H1 (cell line): Measurements from ENCODE around the gene TMEM238. TPM values are rescaled to one million over a fixed set of nuclear protein-coding genes. Genes with fewer than 3 reads are reported as not detected.
"Not testable (repeated sequence)": the region's sequence is repeated elsewhere in the genome, so short reads cannot be mapped to it uniquely, and the experiment has no call there.

Experiments used
- CTCF ChIA-PET: fragments of 300-600 bp; sonication (Branson Sonifier 250); formaldehyde crosslinking; loops from one replicate; lab custom pipeline; 2021; ENCODE audit not compliant: partially characterized antibody; lab: Charles Lee
- POLR2A ChIA-PET: fragments of 300-600 bp; sonication (Branson Sonifier 250); formaldehyde crosslinking; loops from one replicate; lab custom pipeline; 2021; ENCODE audit warnings: inconsistent platforms; ENCODE audit not compliant: partially characterized antibody; lab: Charles Lee
- DNase-seq, 2 experiments: peaks; one replicate each; pipeline versions ENCODE4 v3.0.0 to v3.0.0-alpha.2; 2010 to 2022; ENCODE audit warnings: low spot score in 2 of 2, low read depth in 1 of 2, mixed read lengths in 1 of 2
- FAIRE-seq: peaks from 2 replicates; lab custom pipeline; 2011; peaks lifted over from hg19 to GRCh38; lab: Jason Lieb, UNC
- H2AFZ ChIP-seq: 2 replicates; pipeline ENCODE4 v1.8.1; 2012; ENCODE audit warnings: low read length, inconsistent platforms
- H2AK5ac ChIP-seq: 2 replicates; pipeline ENCODE4 v1.6.1; 2013; ENCODE audit warnings: low read depth, low read length
- H2BK120ac ChIP-seq: replicated peaks from 2 replicates; pipeline ENCODE3; 2013; ENCODE audit warnings: low read depth, low read length, inconsistent platforms
- H2BK12ac ChIP-seq: 2 replicates; pipeline ENCODE4 v1.6.1; 2013; ENCODE audit warnings: low read depth, low read length
- H2BK15ac ChIP-seq: 2 replicates; pipeline ENCODE4 v1.6.1; 2013; ENCODE audit warnings: low read length
- H2BK20ac ChIP-seq: 2 replicates; pipeline ENCODE4 v1.6.1; 2013; ENCODE audit warnings: low read length
- H2BK5ac ChIP-seq: 2 replicates; pipeline ENCODE4 v1.6.1; 2013; ENCODE audit warnings: low read depth, low read length
- H3K14ac ChIP-seq: 2 replicates; pipeline ENCODE4 v1.6.1; 2013; ENCODE audit warnings: inconsistent platforms; ENCODE audit not compliant: insufficient read length
- H3K18ac ChIP-seq: 2 replicates; pipeline ENCODE4 v1.6.1; 2013; ENCODE audit warnings: low read length; ENCODE audit errors: extremely low read depth
- H3K23ac ChIP-seq: 2 replicates; pipeline ENCODE4 v1.6.1; 2013; ENCODE audit warnings: inconsistent platforms; ENCODE audit not compliant: insufficient read length
- H3K23me2 ChIP-seq: 2 replicates; pipeline ENCODE4 v1.6.1; 2013; ENCODE audit warnings: low read depth, low read length
- H3K27ac ChIP-seq: 2 replicates; pipeline ENCODE4 v1.6.1; 2011; ENCODE audit warnings: low read depth, low read length, inconsistent platforms
- H3K27me3 ChIP-seq, 4 experiments: replicated peaks in 1 of 4; 1 replicate in 1 of 4; 2 replicates in 3 of 4; pipeline versions ENCODE4 v1.6.1 to v1.8.1; 2011 to 2013; ENCODE audit warnings: low read length in 3 of 4, mild to moderate bottlenecking in 3 of 4, inconsistent platforms in 2 of 4, mixed read lengths in 2 of 4, moderate library complexity in 1 of 4; ENCODE audit not compliant: control insufficient read depth in 3 of 4, insufficient read depth in 3 of 4; ENCODE audit errors: extremely low read depth in 1 of 4
- H3K36me3 ChIP-seq, 4 experiments: 2 replicates each; pipeline versions ENCODE4 v1.6.1 to v1.8.1; 2011 to 2013; ENCODE audit warnings: mild to moderate bottlenecking in 4 of 4, low read length in 3 of 4, moderate library complexity in 2 of 4, control low read depth in 1 of 4, inconsistent platforms in 1 of 4; ENCODE audit not compliant: insufficient read depth in 4 of 4, control insufficient read depth in 2 of 4
- H3K4ac ChIP-seq: replicated peaks from 2 replicates; pipeline ENCODE3; 2013; ENCODE audit warnings: low read length, low read depth, mixed read lengths, inconsistent platforms; ENCODE audit not compliant: insufficient read length
- H3K4me1 ChIP-seq, 4 experiments: replicated peaks in 1 of 4; 1 replicate in 1 of 4; 2 replicates in 3 of 4; pipeline versions ENCODE4 v1.6.1 to v1.8.1; 2011 to 2013; ENCODE audit warnings: low read length in 3 of 4, inconsistent platforms in 2 of 4, mixed read lengths in 1 of 4; ENCODE audit not compliant: insufficient read depth in 4 of 4, control insufficient read depth in 3 of 4
- H3K4me2 ChIP-seq, 2 experiments: 2 replicates each; pipeline versions ENCODE4 v1.6.1 to v1.8.1; 2011 to 2013; ENCODE audit warnings: low read depth in 2 of 2, low read length in 2 of 2, control low read depth in 1 of 2, inconsistent platforms in 1 of 2, mild to moderate bottlenecking in 1 of 2; ENCODE audit not compliant: insufficient read depth in 1 of 2
- H3K4me3 ChIP-seq, 4 experiments: fragments of 200-600, 300-600 bp in 1 of 4; sonication (generic), shearing (Covaris generic), sonication (Bioruptor Twin) in 1 of 4; 2 replicates each; pipeline versions ENCODE4 v1.5.1 to v1.8.1; 2011 to 2016; ENCODE audit warnings: low read length in 4 of 4, low read depth in 3 of 4, control low read depth in 2 of 4, inconsistent platforms in 2 of 4, mild to moderate bottlenecking in 2 of 4, mixed read lengths in 1 of 4, moderate library complexity in 1 of 4; ENCODE audit not compliant: insufficient read depth in 2 of 4; ENCODE audit errors: extremely low read depth in 1 of 4
- H3K56ac ChIP-seq: replicated peaks from 2 replicates; pipeline ENCODE3; 2013; ENCODE audit warnings: low read depth, mild to moderate bottlenecking, mixed read lengths, low read length, inconsistent platforms; ENCODE audit not compliant: insufficient read length
- H3K79me1 ChIP-seq: 2 replicates; pipeline ENCODE4 v1.6.1; 2013; ENCODE audit warnings: low read depth, low read length, control low read depth
- H3K79me2 ChIP-seq, 2 experiments: 2 replicates each; pipeline versions ENCODE4 v1.6.1 to v1.8.1; 2012 to 2013; ENCODE audit warnings: low read length in 2 of 2, mild to moderate bottlenecking in 2 of 2, inconsistent platforms in 1 of 2; ENCODE audit not compliant: insufficient read depth in 2 of 2, control insufficient read depth in 1 of 2
- H3K9ac ChIP-seq, 4 experiments: replicated peaks in 1 of 4; 1 replicate in 1 of 4; 2 replicates in 3 of 4; pipeline versions ENCODE4 v1.6.1 to v1.8.1; 2011 to 2013; ENCODE audit warnings: low read depth in 3 of 4, low read length in 3 of 4, control low read depth in 2 of 4, mild to moderate bottlenecking in 2 of 4, moderate library complexity in 2 of 4, inconsistent platforms in 1 of 4; ENCODE audit errors: extremely low read depth in 1 of 4
- H3K9me3 ChIP-seq, 2 experiments: 2 replicates each; pipeline versions ENCODE4 v1.6.1 to v1.8.1; 2012 to 2013; ENCODE audit warnings: mild to moderate bottlenecking in 2 of 2, moderate library complexity in 2 of 2, control low read depth in 1 of 2, inconsistent platforms in 1 of 2, low read depth in 1 of 2, low read length in 1 of 2, mixed read lengths in 1 of 2; ENCODE audit not compliant: insufficient read depth in 2 of 2
- H4K20me1 ChIP-seq, 2 experiments: replicated peaks in 1 of 2; 2 replicates each; pipeline versions ENCODE3 to v1.8.1; 2011 to 2013; ENCODE audit warnings: inconsistent platforms in 2 of 2, low read length in 2 of 2, mild to moderate bottlenecking in 1 of 2; ENCODE audit not compliant: insufficient read depth in 2 of 2, control insufficient read depth in 1 of 2
- H4K5ac ChIP-seq: 2 replicates; pipeline ENCODE4 v1.6.1; 2013; ENCODE audit warnings: low read length, low read depth, mixed read lengths, inconsistent platforms; ENCODE audit not compliant: insufficient read length
- H4K8ac ChIP-seq: 2 replicates; pipeline ENCODE4 v1.8.0; 2013; ENCODE audit warnings: mild to moderate bottlenecking, moderate library complexity, low read length, inconsistent platforms; ENCODE audit not compliant: insufficient read depth; ENCODE audit errors: extremely low read depth
- H4K91ac ChIP-seq: replicated peaks from 2 replicates; pipeline ENCODE3; 2013; ENCODE audit warnings: low read length, mixed read lengths, inconsistent platforms; ENCODE audit not compliant: insufficient read length
- WGBS, 2 experiments: shearing (Covaris generic) in 1 of 2; methylation state at CpG; one replicate each; pipeline versions ENCODE4 v1.1.6 to v1.1.7; 2013 to 2015; ENCODE audit warnings: low lambda C conversion rate in 2 of 2, mixed read lengths in 2 of 2, inconsistent platforms in 1 of 2, low coverage in 1 of 2, missing lambda C conversion rate in 1 of 2; ENCODE audit not compliant: insufficient replicate concordance in 2 of 2, insufficient coverage in 1 of 2, insufficient read length in 1 of 2; ENCODE audit errors: extremely low coverage in 1 of 2, missing lambda C conversion rate in 1 of 2; 5-methylcytosine and 5-hydroxymethylcytosine counted together
- polyA plus RNA-seq, 7 experiments: library from polyadenylated mRNA; depleted of rRNA in 3 of 7; stranded (reverse) in 5 of 7; unstranded in 2 of 7; fragments of >200 nt in 5 of 7; fragments of 200-250 nt in 2 of 7; gene quantifications; 1 replicate in 5 of 7; 2 replicates in 1 of 7; 4 replicates in 1 of 7; pipeline versions ENCODE4 v1.2.1 to v1.2.3, GENCODE V29; 2011 to 2013; ENCODE audit warnings: missing spikeins in 2 of 7, mixed read lengths in 2 of 7
- total RNA-seq: library from RNA; stranded (reverse); fragmentation: NEBNext Ultra II Directional; extraction: Animal tissue kit (Norgen Biotek cat#: 25700); gene quantifications from 2 replicates; pipeline ENCODE4 v1.2.1, GENCODE V29; 2021

TMEM238 gene
- total and polyA plus RNA-seq, 2 of the 8 experiments (the other 6 are each of a cell fraction or from before 2014, with no cell fraction given), result 0.53 to 3.8 TPM

DNA sequence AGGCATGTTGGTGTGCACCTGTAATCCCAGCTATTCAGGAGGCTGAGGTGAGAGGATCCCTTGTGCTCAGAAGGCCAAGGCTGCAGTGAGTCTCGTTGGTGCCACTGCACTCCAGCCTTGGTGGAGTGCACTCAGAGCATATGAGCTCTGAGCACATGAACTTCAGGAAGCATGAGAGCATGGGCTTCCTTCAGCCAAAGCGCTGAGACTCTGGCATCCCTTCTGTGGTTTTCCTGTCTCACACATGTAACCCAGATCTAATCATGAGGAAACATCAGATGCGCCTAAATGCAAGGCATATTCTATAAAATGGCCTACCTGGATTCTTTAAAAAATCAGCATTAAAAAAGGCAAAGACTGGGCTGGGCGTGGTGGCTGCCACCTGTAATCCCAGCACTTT is 37.2 kb upstream of the TMEM238 start:
- 81% methylated on average over 4 of the region's 4 CpGs; no CpG with 5 or more reads in 1 of the 2 experiments for WGBS, 2 experiments
- POLR2A ChIA-PET, result interaction anchor here (0.7 to 34.6 kb wide), 2 partner anchors 26 to 28 kb away, joined by 3 to 874 read pairs; partner anchors contain the start of genes RPL28, TMEM238 and UBE2S
- not testable (repeated sequence) for FAIRE-seq

More for the DNA sequence above, 37.2 kb upstream of the TMEM238 start:
- H3K4me2 ChIP-seq, H2BK120ac ChIP-seq, H3K4me1 ChIP-seq, DNase-seq, H4K8ac ChIP-seq, H3K79me2 ChIP-seq, H3K56ac ChIP-seq, H3K14ac ChIP-seq, H2BK15ac ChIP-seq, H3K23ac ChIP-seq, H2BK20ac ChIP-seq, H4K5ac ChIP-seq, H3K4me3 ChIP-seq, H3K4ac ChIP-seq, H3K36me3 ChIP-seq, H3K9ac ChIP-seq, H3K9me3 ChIP-seq, H3K23me2 ChIP-seq, H2BK5ac ChIP-seq, H3K18ac ChIP-seq, H3K79me1 ChIP-seq, H2BK12ac ChIP-seq, H4K91ac ChIP-seq, H3K27ac ChIP-seq, H2AK5ac ChIP-seq, H2AFZ ChIP-seq, H4K20me1 ChIP-seq: not testable (repeated sequence)
- CTCF ChIA-PET, result interaction anchor here (0.7 to 4.3 kb wide), 5 partner anchors 8 to 211 kb away, joined by 3 to 13 read pairs (median 4); no protein-coding TSS in a partner anchor
- peaks cover 0 to 11% (median under 1%) of the 10 kb centered on the region in 4 experiments; a peak in 1 of 7 replicates for H3K27me3 ChIP-seq
